Activated CD4-positive, alpha-beta memory T cell treated with anti-CD3 and anti-CD28 coated beads for 36 hours (primary cell): Measurements from ENCODE around the gene ATP13A4. TPM values are rescaled to one million over a fixed set of nuclear protein-coding genes. Genes with fewer than 3 reads are reported as not detected.

Experiments
- CTCF ChIA-PET: fragments of 350-600 bp; sonication (Branson Sonifier 250); formaldehyde crosslinking; loops from one replicate; lab custom pipeline; 2021; ENCODE audit warnings: antibody characterized with exemption, inconsistent platforms; lab: Charles Lee
- POLR2A ChIA-PET: fragments of 350-600 bp; sonication (Branson Sonifier 250); formaldehyde crosslinking; loops from one replicate; lab custom pipeline; 2021; ENCODE audit warnings: antibody characterized with exemption; lab: Charles Lee
- DNase-seq: peaks from one replicate; pipeline ENCODE4 v3.0.0-alpha.2; 2020
- H3K27ac Mint-ChIP-seq: one replicate; pipeline ENCODE4 v1.8.0; 2021; ENCODE audit warnings: mixed read lengths
- H3K27me3 Mint-ChIP-seq: one replicate; pipeline ENCODE4 v1.8.0; 2021; ENCODE audit warnings: mixed read lengths
- H3K36me3 Mint-ChIP-seq: one replicate; pipeline ENCODE4 v1.8.0; 2021; ENCODE audit warnings: mixed read lengths
- H3K4me1 Mint-ChIP-seq: one replicate; pipeline ENCODE4 v1.8.0; 2021; ENCODE audit warnings: low read depth, mixed read lengths
- H3K4me3 Mint-ChIP-seq: one replicate; pipeline ENCODE4 v1.8.0; 2021; ENCODE audit warnings: mild to moderate bottlenecking, mixed read lengths
- H3K9me3 Mint-ChIP-seq: one replicate; pipeline ENCODE4 v1.8.0; 2021; ENCODE audit warnings: mixed read lengths
- intact Hi-C: fragments of 100-400 bp; cut with micrococcal nuclease; formaldehyde crosslinking; loops from one replicate; pipeline ENCODE4 v1.15.1; 2023
- total RNA-seq, 2 experiments: library from RNA; stranded (reverse); gene quantifications; one replicate each; pipeline ENCODE4 v1.2.3, GENCODE V29; 2021

Gene ATP13A4
- total RNA-seq, 2 experiments from 2014 or later: 2.7 to 3.2 TPM

DNA sequence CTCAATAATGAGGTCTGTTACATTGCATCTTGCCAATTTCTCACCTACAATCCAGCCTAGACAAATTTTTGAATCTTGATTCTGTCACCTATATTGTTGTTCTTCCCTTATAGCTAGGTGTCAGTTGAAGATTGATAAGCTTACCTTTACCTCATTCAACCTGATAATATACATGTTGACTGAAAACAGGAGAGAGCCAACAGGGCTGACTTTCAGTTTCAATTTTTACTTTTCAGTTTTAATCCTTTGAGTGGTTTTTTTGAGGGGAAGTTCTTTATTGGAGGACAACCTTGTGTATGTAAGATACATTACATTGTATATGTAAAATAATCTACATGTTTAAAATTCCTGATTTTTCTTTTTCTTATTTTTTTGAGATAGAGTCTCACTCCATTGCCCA lies 181.9 kb downstream of the ATP13A4 start:
- intact Hi-C loops: no loop called here
- H3K36me3 Mint-ChIP-seq: no peaks in the 10 kb centered on the region
- H3K4me3 Mint-ChIP-seq: no peak overlapping the region
- CTCF ChIA-PET: no interaction called here
- H3K9me3 Mint-ChIP-seq: no peaks in the 10 kb centered on the region
- peaks cover 2% of the 10 kb centered on the region for H3K4me1 Mint-ChIP-seq
- no peak overlapping the region for H3K27ac Mint-ChIP-seq
- peaks cover 3% of the 10 kb centered on the region for H3K27me3 Mint-ChIP-seq
- POLR2A ChIA-PET: no interaction called here
- no peak for DNase-seq

- ChIA-PET CTCF (no interaction called here), POLR2A (no interaction called here)
- Mint-ChIP-seq H3K36me3 (no peaks in the 10 kb centered on the region), H3K4me3 (no peak overlapping the region), H3K9me3 (no peaks in the 10 kb centered on the region), H3K27me3 (peaks cover 8% of the 10 kb centered on the region), H3K27ac (no peak overlapping the region), H3K4me1 (peaks cover 2% of the 10 kb centered on the region)
- no peak for DNase-seq
- intact Hi-C loops: no loop called here
These were observed 186.8 kb downstream of the ATP13A4 start for GRCh38 chr3:193367868-193368267.

- CTCF ChIA-PET: no interaction called here
- H3K9me3 Mint-ChIP-seq: no peaks in the 10 kb centered on the region
- no peak for DNase-seq
- intact Hi-C loops: no loop called here
- H3K36me3 Mint-ChIP-seq: no peaks in the 10 kb centered on the region
- POLR2A ChIA-PET: no interaction called here
- no peak overlapping the region for H3K4me3 Mint-ChIP-seq
- no peak overlapping the region for H3K27ac Mint-ChIP-seq
- no peaks in the 10 kb centered on the region for H3K4me1 Mint-ChIP-seq
- H3K27me3 Mint-ChIP-seq: peaks cover 2% of the 10 kb centered on the region
These were observed 197.4 kb downstream of the ATP13A4 start for GRCh38 chr3:193357291-193357690.

GRCh38 chr3:193354423-193354822 lies 200.3 kb downstream of the ATP13A4 start:
- Mint-ChIP-seq H3K4me3 (no peak overlapping the region), H3K4me1 (no peaks in the 10 kb centered on the region), H3K27me3 (peaks cover 1% of the 10 kb centered on the region), H3K36me3 (no peaks in the 10 kb centered on the region), H3K27ac (no peak overlapping the region), H3K9me3 (no peaks in the 10 kb centered on the region)
- ChIA-PET POLR2A (no interaction called here), CTCF (no interaction called here)
- intact Hi-C loops: no loop called here
- no peak for DNase-seq

Other genes starting within 250 kb of the ATP13A4 start
- not detected for gene ATP13A5, start 176.1 kb downstream of the ATP13A4 start, total RNA-seq
- 10 to 100 TPM; 92.6 to 92.7 TPM for gene OPA1, start 38.3 kb upstream of the ATP13A4 start, total RNA-seq